B cell (primary cell): ENCODE measurements around the gene PPP2R1A.

Experiments used
- CTCF ChIP-seq: fragments of 200-600 bp; IDR thresholded peaks from one replicate; pipeline ENCODE4 v1.8.0; 2022; ENCODE audit warnings: antibody characterized with exemption, mild to moderate bottlenecking
- EZH2 ChIP-seq: IDR thresholded peaks from 2 replicates; pipeline ENCODE4 v1.6.1; 2012; ENCODE audit warnings: borderline replicate concordance, low read depth, mild to moderate bottlenecking, moderate library complexity, low read length; ENCODE audit not compliant: insufficient read depth, poor library complexity, severe bottlenecking

DNA sequence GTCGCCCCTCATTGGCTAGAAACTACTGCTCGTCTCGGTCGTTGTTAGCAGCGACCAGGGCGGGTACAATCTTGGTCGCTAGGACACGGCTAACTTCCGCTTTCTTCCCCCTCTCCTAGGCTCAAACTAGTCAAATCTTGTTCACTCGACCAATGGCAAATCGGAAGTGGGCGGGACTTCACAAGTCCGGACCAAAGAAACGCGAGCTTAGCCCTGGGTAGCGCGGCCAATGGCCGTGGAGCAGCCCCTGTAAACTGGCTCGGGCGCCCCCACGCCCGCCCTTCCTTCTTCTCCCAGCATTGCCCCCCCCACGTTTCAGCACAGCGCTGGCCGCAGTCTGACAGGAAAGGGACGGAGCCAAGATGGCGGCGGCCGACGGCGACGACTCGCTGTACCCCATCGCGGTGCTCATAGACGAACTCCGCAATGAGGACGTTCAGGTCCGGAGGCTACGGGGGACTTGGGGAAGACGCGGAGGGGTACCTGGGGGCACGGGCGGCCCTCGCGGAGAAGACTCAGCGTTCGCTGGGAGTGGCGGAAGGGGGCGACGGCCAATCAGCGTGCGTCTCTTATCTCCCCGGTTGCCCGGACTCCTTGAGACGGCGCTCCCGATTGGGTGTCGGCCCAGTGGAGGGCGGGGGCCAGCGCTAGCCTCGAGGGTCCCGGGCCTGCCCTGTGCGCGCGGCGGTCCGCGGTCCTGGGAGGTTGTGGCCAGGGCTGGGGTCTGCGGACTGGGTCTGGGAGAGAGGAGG is at the start of gene PPP2R1A:
- no peak for TF ChIP-seq EZH2
- TF ChIP-seq CTCF, result no peak
